DOHH2 (cell line): ENCODE data around the gene SPATA6L.

Experiments
- CTCF ChIP-seq: fragments of 200-600 bp; sonication (generic); IDR thresholded peaks from one replicate; pipeline ENCODE4 v1.5.1; 2014; ENCODE audit warnings: antibody characterized with exemption, mild to moderate bottlenecking, low read depth, low read length; ENCODE audit not compliant: poor library complexity, severe bottlenecking
- EZH2phosphoT487 ChIP-seq: fragments of 200-600 bp; sonication (generic); IDR thresholded peaks from 2 replicates; pipeline ENCODE4 v1.6.1; 2017; ENCODE audit warnings: borderline replicate concordance, mild to moderate bottlenecking, antibody characterized with exemption, low read length, moderate library complexity, mixed read lengths

- TF ChIP-seq CTCF (no peak), EZH2phosphoT487 (no peak)
Measured at GRCh38 chr9:4639420-4639819, 26.9 kb downstream of the SPATA6L start.
